Peyer's patch (tissue), 4 donors: ENCODE measurements around the gene CHN2.

Experiments used
- CTCF ChIP-seq, 6 experiments: fragments of 450-650 bp in 4 of 6; fragments of 200-600 bp in 2 of 6; sonication (generic) in 1 of 6; IDR thresholded peaks; one replicate each; pipeline ENCODE4 v1.5.1; 2017 to 2019; ENCODE audit warnings: antibody characterized with exemption in 6 of 6, mild to moderate bottlenecking in 3 of 6, moderate library complexity in 1 of 6
- POLR2A ChIP-seq, 2 donors: fragments of 450-650 bp; IDR thresholded peaks; one replicate each; pipeline ENCODE4 v1.5.1; 2017; ENCODE audit warnings: antibody characterized with exemption in 2 of 2, mild to moderate bottlenecking in 2 of 2, moderate library complexity in 2 of 2

- TF ChIP-seq CTCF (IDR thresholded peaks at IDR 0.05) (no peak), POLR2A (IDR thresholded peaks at IDR 0.05) (no peak)
These were observed 47.7 kb downstream of the CHN2 start for GRCh38 chr7:29242265-29242664.
